Osteoblast (primary cell): ENCODE data around the gene DYNLT2B. TPM values are rescaled to one million over a fixed set of nuclear protein-coding genes. Genes with fewer than 3 reads are reported as not detected.
"Not testable (repeated sequence)": the region's sequence is repeated elsewhere in the genome, so short reads cannot be mapped to it uniquely, and the experiment has no call there.

ENCODE experiments used
- DNase-seq: peaks from one replicate; pipeline ENCODE4 v3.0.0; 2011; ENCODE audit warnings: low spot score, mixed read lengths; ENCODE audit not compliant: insufficient read length; ENCODE audit errors: missing footprints
- H2AFZ ChIP-seq: 2 replicates; pipeline ENCODE4 v1.6.0; 2011; ENCODE audit warnings: mild to moderate bottlenecking, low read length
- H3K27ac ChIP-seq: 2 replicates; pipeline ENCODE4 v1.5.1; 2011; ENCODE audit warnings: mild to moderate bottlenecking, low read depth, low read length, moderate library complexity
- H3K27me3 ChIP-seq: 2 replicates; pipeline ENCODE4 v1.6.0; 2012; ENCODE audit warnings: mild to moderate bottlenecking, control low read depth, inconsistent platforms, low read length, moderate library complexity; ENCODE audit not compliant: insufficient read depth
- H3K36me3 ChIP-seq: 2 replicates; pipeline ENCODE4 v1.5.1; 2011; ENCODE audit warnings: mild to moderate bottlenecking, low read length, control low read depth, moderate library complexity; ENCODE audit not compliant: insufficient read depth
- H3K4me1 ChIP-seq: 2 replicates; pipeline ENCODE4 v1.5.1; 2011; ENCODE audit warnings: mild to moderate bottlenecking, low read length, control low read depth, moderate library complexity; ENCODE audit not compliant: insufficient read depth
- H3K4me2 ChIP-seq: 2 replicates; pipeline ENCODE4 v1.6.0; 2011; ENCODE audit warnings: mild to moderate bottlenecking, low read length; ENCODE audit not compliant: insufficient read depth
- H3K4me3 ChIP-seq: fragments of 200-600 bp; sonication (generic); 3 replicates; pipeline ENCODE4 v1.5.1; 2012; ENCODE audit warnings: mild to moderate bottlenecking, low read length, inconsistent platforms; ENCODE audit not compliant: insufficient read depth
- H3K79me2 ChIP-seq: 2 replicates; pipeline ENCODE4 v1.6.0; 2012; ENCODE audit warnings: mild to moderate bottlenecking, low read length, control low read depth, inconsistent platforms; ENCODE audit not compliant: insufficient read depth
- H3K9me3 ChIP-seq: 2 replicates; pipeline ENCODE4 v1.5.1; 2011; ENCODE audit warnings: low read depth, low read length, control low read depth
- H4K20me1 ChIP-seq: 2 replicates; pipeline ENCODE4 v1.6.0; 2012; ENCODE audit warnings: mild to moderate bottlenecking, low read length, control low read depth; ENCODE audit not compliant: insufficient read depth
- CTCF ChIP-seq: IDR thresholded peaks from 2 replicates; pipeline ENCODE4 v1.5.1; 2011; ENCODE audit warnings: mild to moderate bottlenecking, low read depth, low read length, moderate library complexity; ENCODE audit errors: extremely low read depth
- total RNA-seq: library from RNA; depleted of rRNA; stranded (reverse); fragments of >200 nt; gene quantifications from 2 replicates; pipeline ENCODE4 v1.2.3, GENCODE V29; 2012

Gene DYNLT2B
- total RNA-seq, 1 donor = 10.5 TPM

GRCh38 chr3:196321162-196321561, 3.1 kb upstream of the DYNLT2B start:
- H3K4me3 ChIP-seq = no peak overlapping the region
- no peak overlapping the region for H3K4me2 ChIP-seq
- H3K27ac ChIP-seq = no peak overlapping the region
- H3K79me2 ChIP-seq = peaks cover 3% of the 10 kb centered on the region
- H3K4me1 ChIP-seq = peaks cover 5% of the 10 kb centered on the region
- H3K9me3 ChIP-seq = no peaks in the 10 kb centered on the region
- no peak for TF ChIP-seq CTCF
- H2AFZ ChIP-seq = no peak overlapping the region
- no peaks in the 10 kb centered on the region for H3K27me3 ChIP-seq
- DNase-seq = no peak
- no peaks in the 10 kb centered on the region for H3K36me3 ChIP-seq
- H4K20me1 ChIP-seq = no peaks in the 10 kb centered on the region

- Histone ChIP-seq H3K9me3 (no peaks in the 10 kb centered on the region), H4K20me1 (no peaks in the 10 kb centered on the region), H2AFZ (no peak overlapping the region), H3K4me2 (no peak overlapping the region), H3K27ac (no peak overlapping the region), H3K4me3 (no peak overlapping the region), H3K27me3 (no peaks in the 10 kb centered on the region), H3K4me1 (peaks cover 5% of the 10 kb centered on the region), H3K79me2 (peaks cover 3% of the 10 kb centered on the region), H3K36me3 (no peaks in the 10 kb centered on the region)
- DNase-seq = no peak
- TF ChIP-seq CTCF = no peak
These were observed 2.1 kb upstream of the DYNLT2B start for GRCh38 chr3:196320137-196320536.

GRCh38 chr3:196316799-196317686, 997 bp downstream of the DYNLT2B start:
- not testable (repeated sequence) for DNase-seq, H4K20me1 ChIP-seq

GRCh38 chr3:196315821-196316220, 2.2 kb downstream of the DYNLT2B start:
- no peaks in the 10 kb centered on the region for H3K9me3 ChIP-seq
- H3K4me1 ChIP-seq = peaks cover 5% of the 10 kb centered on the region
- no peak for TF ChIP-seq CTCF
- no peaks in the 10 kb centered on the region for H3K27me3 ChIP-seq
- H3K36me3 ChIP-seq = no peaks in the 10 kb centered on the region
- H4K20me1 ChIP-seq = no peaks in the 10 kb centered on the region
- no peak for DNase-seq
- no peak overlapping the region for H2AFZ ChIP-seq
- H3K4me3 ChIP-seq = no peak overlapping the region
- H3K79me2 ChIP-seq = peaks cover 3% of the 10 kb centered on the region
- no peak overlapping the region for H3K27ac ChIP-seq
- H3K4me2 ChIP-seq = no peak overlapping the region

More at GRCh38 chr3:196316799-196317686, 997 bp downstream of the DYNLT2B start:
- Histone ChIP-seq H3K4me3 (peak overlapping the region; percentile 98), H3K27ac (peak overlapping the region; percentile 85), H2AFZ (peak overlapping the region; percentile 100), H3K4me2 (peak overlapping the region; percentile 85)
- H3K4me1 ChIP-seq, H3K36me3 ChIP-seq, H3K27me3 ChIP-seq, H3K79me2 ChIP-seq, H3K9me3 ChIP-seq: not testable (repeated sequence)
